Sigmoid colon (tissue), 7 donors: ENCODE measurements around the gene RAF1. TPM values are rescaled to one million over a fixed set of nuclear protein-coding genes. Genes with fewer than 3 reads are reported as not detected.
"Not testable (repeated sequence)": the region's sequence is repeated elsewhere in the genome, so short reads cannot be mapped to it uniquely, and the experiment has no call there.

Source experiments
- DNase-seq: peaks from one replicate; pipeline ENCODE4 v3.0.0-alpha.2; 2019
- H3K27ac ChIP-seq, 4 donors: fragments of 200-600 bp; sonication (generic); one replicate each; pipeline ENCODE4 v1.5.1; 2016 to 2019; ENCODE audit warnings: mild to moderate bottlenecking in 1 of 4
- H3K27me3 ChIP-seq, 3 donors: fragments of 200-600 bp; sonication (generic); one replicate each; pipeline ENCODE4 v1.5.1; 2019; ENCODE audit warnings: mild to moderate bottlenecking in 1 of 3
- H3K36me3 ChIP-seq, 4 donors: fragments of 200-600 bp; sonication (generic); one replicate each; pipeline ENCODE4 v1.5.1; 2016 to 2019
- H3K4me1 ChIP-seq, 4 donors: fragments of 200-600 bp; sonication (generic); one replicate each; pipeline ENCODE4 v1.5.1; 2017 to 2019
- H3K4me3 ChIP-seq, 4 donors: fragments of 200-600 bp; sonication (generic); one replicate each; pipeline ENCODE4 v1.5.1; 2017 to 2019; ENCODE audit warnings: mild to moderate bottlenecking in 2 of 4, moderate library complexity in 1 of 4
- H3K9me3 ChIP-seq, 4 donors: fragments of 200-600 bp in 3 of 4; sonication (generic) in 3 of 4; one replicate each; pipeline versions ENCODE4 v1.5.1 to v1.6.1; 2013 to 2019
- CTCF ChIP-seq, 4 experiments: fragments of 450-650 bp in 3 of 4; fragments of 200-600 bp in 1 of 4; IDR thresholded peaks; one replicate each; pipeline ENCODE4 v1.5.1; 2016 to 2019; ENCODE audit warnings: antibody characterized with exemption in 4 of 4, mild to moderate bottlenecking in 3 of 4, moderate library complexity in 2 of 4
- EP300 ChIP-seq, 4 donors: sonication (generic); formaldehyde crosslinking; IDR thresholded peaks; one replicate each; pipeline ENCODE4 v1.6.1; 2017; ENCODE audit warnings: antibody characterized with exemption in 4 of 4
- POLR2A ChIP-seq, 2 donors: fragments of 450-650 bp; IDR thresholded peaks; one replicate each; pipeline ENCODE4 v1.6.1; 2016; ENCODE audit warnings: antibody characterized with exemption in 2 of 2, mild to moderate bottlenecking in 2 of 2, moderate library complexity in 2 of 2
- POLR2AphosphoS5 ChIP-seq, 4 donors: sonication (generic); formaldehyde crosslinking; IDR thresholded peaks; one replicate each; pipeline ENCODE4 v1.6.1; 2017; ENCODE audit warnings: antibody characterized with exemption in 4 of 4
- WGBS, 2 donors: extraction: QIAGEN DNeasy Blood & Tissue Kit; methylation state at CpG; one replicate each; pipeline ENCODE4 v1.1.7; 2013; 5-methylcytosine and 5-hydroxymethylcytosine counted together
- intact Hi-C: fragments of 100-400 bp; cut with DNase I; formaldehyde crosslinking; loops from one replicate; pipeline ENCODE4 v1.15.1; 2023
- polyA plus RNA-seq, 3 donors: library from polyadenylated mRNA; stranded (reverse); fragments of 200-250 nt; gene quantifications; one replicate each; pipeline ENCODE4 v1.2.3, GENCODE V29; 2013
- total RNA-seq, 4 donors: library from RNA; depleted of rRNA; stranded (reverse); fragments of >200 nt; gene quantifications; one replicate each; pipeline ENCODE4 v1.1.0, GENCODE V29; 2016
- donor health status: healthy with polysubstance abuse.
- donor health status: Bipolar disorder and iron deficiency.
- donor health status: healthy.

RAF1 gene
- total and polyA plus RNA-seq, 7 donors, result 45.0 to 101 (median 83.8) TPM

DNA sequence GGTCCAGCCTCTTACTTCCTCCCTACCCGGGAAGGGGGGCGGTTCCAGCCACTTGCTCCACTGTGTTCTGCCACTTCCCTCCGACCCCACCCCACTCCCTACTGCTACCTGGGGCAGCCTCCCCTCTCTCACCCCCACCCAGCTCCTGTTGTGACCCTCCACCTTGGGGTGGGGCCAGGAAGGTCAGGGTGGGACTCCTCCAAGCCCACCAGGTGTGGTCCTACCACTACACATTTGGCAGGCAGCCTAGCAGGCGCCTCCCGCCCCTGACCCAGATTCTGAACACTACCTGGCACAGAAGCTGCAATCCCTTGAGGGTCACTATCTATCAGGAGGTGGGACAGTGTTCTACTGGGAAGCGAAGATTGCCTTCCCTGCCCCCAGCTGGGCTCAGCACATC is 13.7 kb upstream of the RAF1 start:
- Histone ChIP-seq H3K36me3 (no peaks in the 10 kb centered on the region), H3K27ac (no peak overlapping the region), H3K4me3 (no peak overlapping the region), H3K27me3 (no peaks in the 10 kb centered on the region), H3K9me3 (no peaks in the 10 kb centered on the region), H3K4me1 (no peaks in the 10 kb centered on the region)
- no peak for TF ChIP-seq EP300 (IDR thresholded peaks at IDR 0.05)
- TF ChIP-seq CTCF (IDR thresholded peaks at IDR 0.05), result no peak
- DNase-seq, result no peak
- intact Hi-C loops, result no loop called here
- 65 to 76% methylated on average over 6 of the region's 6 CpGs for WGBS, 2 donors

DNA sequence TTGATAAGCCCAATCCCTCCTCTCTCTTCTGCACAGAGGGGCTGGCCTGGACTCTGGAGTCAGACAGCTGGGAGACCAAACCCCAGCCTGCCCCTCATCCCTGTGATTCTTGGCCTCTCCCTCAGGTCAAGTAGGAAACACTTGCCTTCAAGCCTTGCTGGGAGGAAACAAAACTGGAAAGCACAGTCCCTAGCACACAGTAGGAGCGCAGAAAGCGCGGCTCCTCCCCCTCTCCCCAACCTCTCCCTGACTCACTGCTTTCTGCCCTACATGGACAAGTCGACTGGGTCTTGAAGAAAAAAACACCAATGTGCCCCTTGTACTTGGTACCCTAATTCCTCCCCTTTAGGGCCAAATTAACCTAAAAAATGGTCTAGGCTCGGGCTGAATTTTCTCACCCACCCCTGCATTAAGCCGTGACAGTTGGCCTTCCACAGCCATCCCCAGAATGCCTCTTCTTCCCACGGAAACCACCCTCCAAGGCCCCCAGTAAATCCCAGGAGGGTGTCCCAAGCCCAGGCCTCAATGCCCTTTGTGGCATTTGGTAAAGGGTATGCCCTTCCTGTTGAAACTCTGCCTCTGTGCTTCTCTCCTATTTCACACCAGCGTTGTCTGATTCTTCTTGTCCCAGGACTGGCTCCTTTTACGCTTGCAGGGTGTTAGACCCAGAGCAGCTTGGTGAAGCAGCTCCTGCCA is 11.3 kb upstream of the RAF1 start:
- 94 to 95% methylated on average over 9 of the region's 9 CpGs for WGBS, 2 donors
- DNase-seq, result peak; percentile 50
- TF ChIP-seq EP300 (IDR thresholded peaks at IDR 0.05), result no peak
- TF ChIP-seq CTCF (IDR thresholded peaks at IDR 0.05), result no peak
- TF ChIP-seq POLR2A (IDR thresholded peaks at IDR 0.05), result no peak
- TF ChIP-seq POLR2AphosphoS5 (IDR thresholded peaks at IDR 0.05), result no peak
- Histone ChIP-seq H3K27ac (no peak overlapping the region), H3K4me3 (no peak overlapping the region), H3K9me3 (no peaks in the 10 kb centered on the region), H3K4me1 (no peaks in the 10 kb centered on the region), H3K36me3 (no peaks in the 10 kb centered on the region), H3K27me3 (no peaks in the 10 kb centered on the region)
- intact Hi-C loops, result no loop called here

DNA sequence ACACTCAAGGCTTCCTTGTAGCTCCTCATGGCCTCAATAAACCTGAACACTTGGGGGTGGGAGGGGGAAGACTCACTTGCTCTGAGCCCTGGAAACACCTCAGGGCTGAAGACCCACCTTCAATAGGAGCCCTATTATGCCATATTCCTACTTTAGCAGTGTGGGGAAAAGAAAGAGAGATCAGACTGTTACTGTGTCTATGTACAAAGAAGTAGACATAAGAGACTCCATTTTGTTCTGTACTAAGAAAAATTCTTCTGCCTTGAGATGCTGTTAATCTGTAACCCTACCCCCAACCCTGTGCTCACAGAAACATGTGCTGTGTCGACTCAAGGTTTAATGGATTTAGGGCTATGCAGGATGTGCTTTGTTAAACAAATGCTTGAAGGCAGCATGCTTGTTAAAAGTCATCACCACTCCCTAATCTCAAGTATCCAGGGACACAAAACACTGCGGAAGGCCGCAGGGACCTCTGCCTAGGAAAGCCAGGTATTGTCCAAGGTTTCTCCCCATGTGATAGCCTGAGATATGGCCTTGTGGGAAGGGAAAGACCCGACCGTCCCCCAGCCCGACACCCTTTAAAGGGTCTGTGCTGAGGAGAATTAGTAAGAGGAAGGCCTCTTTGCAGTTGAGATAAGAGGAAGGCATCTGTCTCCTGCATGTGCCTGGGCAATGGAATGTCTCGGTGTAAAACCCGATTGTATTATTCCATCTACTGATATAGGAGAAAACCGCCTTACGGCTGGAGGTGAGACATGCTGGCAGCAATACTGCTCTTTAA is 10.2 kb upstream of the RAF1 start:
- H3K4me1 ChIP-seq, H3K27ac ChIP-seq, intact Hi-C loops, H3K4me3 ChIP-seq, H3K27me3 ChIP-seq, H3K36me3 ChIP-seq, H3K9me3 ChIP-seq: not testable (repeated sequence)
- peak; percentile 13 for DNase-seq
- WGBS, 2 donors, result 53 to 70% methylated on average over 9 of the region's 10 CpGs

GRCh38 chr3:12671120-12671450 is 7.2 kb upstream of the RAF1 start:
- WGBS, 2 donors, result 91 to 92% methylated on average over 3 of the region's 3 CpGs
- intact Hi-C loops, result no loop called here
- no peak for TF ChIP-seq POLR2A (IDR thresholded peaks at IDR 0.05)
- TF ChIP-seq POLR2AphosphoS5 (IDR thresholded peaks at IDR 0.05), result no peak
- no peak for TF ChIP-seq EP300 (IDR thresholded peaks at IDR 0.05)
- no peak for TF ChIP-seq CTCF (IDR thresholded peaks at IDR 0.05)

DNA sequence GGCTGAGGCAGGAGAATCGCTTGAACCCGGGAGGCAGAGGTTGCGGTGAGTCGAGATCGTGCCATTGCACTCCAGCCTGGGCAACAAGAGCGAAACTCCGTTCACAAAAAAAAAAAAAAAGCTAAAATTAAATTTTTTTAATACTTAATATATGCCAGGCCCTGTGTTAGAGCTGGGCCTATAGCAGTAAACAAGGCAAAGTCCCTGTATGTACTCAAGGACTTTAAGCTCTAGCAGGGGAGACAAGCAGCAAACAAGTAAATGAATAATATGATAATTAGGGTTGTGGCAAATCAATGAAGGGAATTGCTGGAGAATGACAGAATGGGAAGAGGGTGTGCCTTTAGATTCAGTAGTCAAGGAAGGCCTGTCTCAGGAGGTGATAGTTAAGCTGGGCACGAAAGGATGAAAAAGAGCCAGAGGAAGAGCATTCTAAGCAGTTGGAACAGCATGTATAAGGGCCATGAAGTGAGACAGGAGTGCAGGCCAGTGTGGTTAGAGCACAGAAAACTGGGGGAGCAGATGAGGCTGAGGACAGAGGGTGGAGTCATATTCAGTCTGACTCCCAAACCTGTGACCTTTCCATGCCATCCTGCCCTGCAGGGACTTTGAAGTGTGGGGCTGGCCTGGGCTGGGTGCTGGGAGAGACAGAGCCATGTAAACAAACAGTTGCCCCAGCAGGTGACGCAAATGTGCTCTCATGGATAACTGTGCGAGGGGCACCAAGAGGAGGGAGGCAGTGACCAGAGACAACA is 6.6 kb upstream of the RAF1 start:
- H3K9me3 ChIP-seq, result no peaks in the 10 kb centered on the region
- no peaks in the 10 kb centered on the region for H3K4me1 ChIP-seq
- DNase-seq, result peak; percentile 32
- no peaks in the 10 kb centered on the region for H3K36me3 ChIP-seq
- TF ChIP-seq CTCF (IDR thresholded peaks at IDR 0.05) (no peak), POLR2AphosphoS5 (IDR thresholded peaks at IDR 0.05) (no peak), POLR2A (IDR thresholded peaks at IDR 0.05) (no peak), EP300 (IDR thresholded peaks at IDR 0.05) (no peak)
- H3K4me3 ChIP-seq, result no peak overlapping the region
- 86% methylated on average over 10 of the region's 10 CpGs for WGBS, 2 donors
- H3K27me3 ChIP-seq, result no peaks in the 10 kb centered on the region
- intact Hi-C loops, result no loop called here
- no peak overlapping the region for H3K27ac ChIP-seq

More at GRCh38 chr3:12671120-12671450, 7.2 kb upstream of the RAF1 start:
- no peak for DNase-seq
- H3K4me3 ChIP-seq, result no peak overlapping the region
- no peak overlapping the region for H3K27ac ChIP-seq
- H3K4me1 ChIP-seq, result no peaks in the 10 kb centered on the region
- H3K9me3 ChIP-seq, result no peaks in the 10 kb centered on the region
- no peaks in the 10 kb centered on the region for H3K36me3 ChIP-seq
- no peaks in the 10 kb centered on the region for H3K27me3 ChIP-seq
